HL-60 (cell line): ENCODE measurements around the gene NR2F2.

Source experiments
- CTCF ChIP-seq: IDR thresholded peaks from one replicate; pipeline ENCODE4 v1.5.1; 2011; ENCODE audit warnings: low read length, control low read depth, inconsistent platforms; ENCODE audit not compliant: insufficient read depth
- POLR2AphosphoS5 ChIP-seq: IDR thresholded peaks from 2 replicates; pipeline ENCODE4 v1.6.1; 2012; ENCODE audit warnings: low read depth

DNA sequence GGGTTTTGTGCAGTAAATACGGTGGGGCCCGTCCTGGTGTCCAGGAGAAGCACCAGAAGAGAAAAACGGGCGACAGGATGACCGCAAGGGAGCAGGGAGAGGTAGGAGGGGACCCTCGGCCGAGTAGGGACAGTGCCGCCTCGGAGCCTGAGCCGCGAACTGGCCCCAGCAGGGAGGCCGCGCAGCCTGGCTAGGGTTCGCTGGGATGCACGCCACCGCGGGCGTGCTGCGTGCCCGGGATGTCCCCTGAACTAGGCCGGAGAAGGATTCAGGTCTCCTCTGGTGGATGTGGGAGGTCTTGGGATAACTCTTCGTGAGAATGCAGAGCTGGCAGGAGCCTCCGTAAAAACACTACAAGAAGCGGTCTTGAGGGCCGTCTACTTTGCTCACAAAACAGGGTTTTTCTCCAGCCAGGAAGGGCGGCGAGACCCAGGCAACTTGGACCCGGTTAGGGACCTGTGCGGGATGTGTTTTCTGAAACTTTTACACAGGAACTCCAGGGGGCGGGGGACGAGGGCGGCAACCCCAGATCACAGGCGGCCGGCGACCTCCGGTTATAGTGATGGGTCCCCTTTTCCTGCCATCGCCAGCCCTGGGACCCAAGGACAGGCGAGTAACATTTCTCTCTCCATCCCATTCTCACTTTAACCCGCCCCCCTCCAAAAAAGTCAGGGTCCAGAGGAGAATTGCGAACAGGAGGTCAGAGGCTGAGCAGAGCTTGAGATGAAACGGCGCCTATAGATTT, 35.5 kb downstream of the NR2F2 start:
- no peak for TF ChIP-seq POLR2AphosphoS5
- TF ChIP-seq CTCF = no peak
